NCI-H2196 treated with DMSO at 0.1 percent for 48 hours (cell line): ENCODE results near the gene PGBD5.

Experiments used
- DNase-seq: peaks from one replicate; lab custom pipeline; 2025; ENCODE audit not compliant: unreplicated experiment; lab: John Stamatoyannopoulos, UW

The PGBD5 gene

DNA sequence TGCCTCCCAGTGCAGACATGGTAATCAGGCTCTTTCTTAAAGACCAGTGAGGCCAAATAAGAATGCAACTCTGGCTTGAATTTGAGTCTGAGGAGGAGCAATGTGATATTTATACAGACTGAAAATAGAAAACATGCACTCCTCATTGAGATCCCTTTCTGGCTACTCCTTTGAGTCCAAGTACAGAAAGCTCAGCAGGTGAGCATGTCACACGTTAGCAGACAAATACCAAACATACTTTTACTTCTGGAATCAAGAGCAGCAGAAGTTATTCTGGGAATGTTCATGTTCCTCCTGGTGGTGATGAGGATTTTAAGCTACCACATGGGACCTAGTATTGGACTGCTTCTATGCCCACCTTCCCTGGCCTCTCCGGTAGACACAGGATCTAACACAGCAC lies 48.3 kb downstream of the PGBD5 start:
- DNase-seq, result no peak

DNA sequence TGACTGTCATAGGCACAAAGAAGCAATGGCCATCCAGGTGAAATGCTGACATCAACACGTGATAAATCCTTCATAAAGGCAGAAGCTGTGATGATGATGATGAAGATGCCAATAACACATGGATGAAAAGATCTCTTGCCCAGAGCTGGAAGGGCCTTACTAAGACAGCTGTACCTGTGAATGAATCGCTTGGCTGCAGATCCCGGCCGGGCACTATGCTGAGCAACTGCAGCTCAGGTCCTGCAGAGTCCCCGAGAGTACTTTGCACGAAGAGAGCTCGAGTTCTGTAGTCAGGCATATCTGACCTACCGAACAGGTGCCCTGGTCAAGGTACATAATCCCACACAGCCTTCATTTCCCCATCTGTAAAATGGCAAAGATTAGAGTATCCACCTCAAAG lies 48.8 kb downstream of the PGBD5 start:
- DNase-seq, result no peak

DNA sequence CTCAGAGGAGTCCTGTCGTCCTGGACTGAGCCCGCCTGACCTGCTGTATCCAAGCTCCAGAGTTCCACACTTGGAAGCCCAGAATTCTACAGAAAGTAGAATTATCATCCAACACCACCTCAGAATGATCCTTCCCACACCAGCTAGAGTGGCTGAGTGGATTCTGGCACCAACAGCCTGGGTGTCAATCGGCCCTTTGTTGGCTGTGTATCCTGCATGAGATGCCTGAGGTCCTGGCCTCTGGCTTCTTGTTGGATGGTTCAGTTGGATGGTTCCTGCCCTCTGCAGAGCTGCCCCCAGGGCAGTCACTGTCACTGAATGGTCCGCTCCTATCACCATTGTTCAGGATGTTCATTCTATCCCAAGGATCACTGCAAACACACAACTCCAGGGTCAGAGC lies 49.8 kb downstream of the PGBD5 start:
- no peak for DNase-seq

DNA sequence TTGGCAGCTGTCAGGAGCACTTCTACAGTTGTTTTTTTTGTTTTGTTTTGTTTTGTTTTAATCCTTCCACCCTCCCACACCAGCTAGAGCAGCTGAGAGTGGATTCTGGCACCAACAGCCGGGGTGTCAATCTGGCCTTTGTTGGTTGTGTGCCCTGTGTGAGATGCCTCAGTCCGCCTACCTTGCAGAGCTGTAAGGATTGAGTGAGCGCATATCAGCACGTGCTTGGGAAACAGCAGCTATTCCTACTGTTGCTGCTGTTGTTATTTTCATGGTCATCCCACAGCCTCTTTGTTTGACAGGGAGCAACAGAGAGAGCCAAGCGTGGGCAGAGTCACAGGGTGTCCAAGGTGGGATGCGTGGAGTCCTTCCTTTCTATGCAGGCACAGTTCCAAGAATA lies 50.4 kb downstream of the PGBD5 start:
- no peak for DNase-seq

DNA sequence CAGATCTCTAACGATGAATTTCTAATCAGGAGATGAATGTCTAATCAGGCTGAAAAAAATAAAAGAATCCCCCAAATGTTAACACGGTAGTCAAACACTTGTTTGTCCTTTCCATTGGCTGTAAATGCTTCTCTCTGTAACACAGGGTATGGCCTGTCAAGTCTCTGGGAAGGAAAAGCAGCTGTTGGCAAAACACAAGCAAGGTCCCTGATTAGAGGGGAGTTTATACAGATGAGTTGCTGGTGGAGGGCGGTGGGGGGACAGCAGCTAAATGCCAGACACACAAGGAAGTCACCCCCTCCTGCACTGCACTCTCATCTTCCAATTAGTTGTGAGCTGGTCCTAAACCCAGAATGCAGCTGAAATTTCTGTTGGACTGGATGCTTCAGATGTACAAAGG lies 51.0 kb downstream of the PGBD5 start:
- DNase-seq, result no peak

DNA sequence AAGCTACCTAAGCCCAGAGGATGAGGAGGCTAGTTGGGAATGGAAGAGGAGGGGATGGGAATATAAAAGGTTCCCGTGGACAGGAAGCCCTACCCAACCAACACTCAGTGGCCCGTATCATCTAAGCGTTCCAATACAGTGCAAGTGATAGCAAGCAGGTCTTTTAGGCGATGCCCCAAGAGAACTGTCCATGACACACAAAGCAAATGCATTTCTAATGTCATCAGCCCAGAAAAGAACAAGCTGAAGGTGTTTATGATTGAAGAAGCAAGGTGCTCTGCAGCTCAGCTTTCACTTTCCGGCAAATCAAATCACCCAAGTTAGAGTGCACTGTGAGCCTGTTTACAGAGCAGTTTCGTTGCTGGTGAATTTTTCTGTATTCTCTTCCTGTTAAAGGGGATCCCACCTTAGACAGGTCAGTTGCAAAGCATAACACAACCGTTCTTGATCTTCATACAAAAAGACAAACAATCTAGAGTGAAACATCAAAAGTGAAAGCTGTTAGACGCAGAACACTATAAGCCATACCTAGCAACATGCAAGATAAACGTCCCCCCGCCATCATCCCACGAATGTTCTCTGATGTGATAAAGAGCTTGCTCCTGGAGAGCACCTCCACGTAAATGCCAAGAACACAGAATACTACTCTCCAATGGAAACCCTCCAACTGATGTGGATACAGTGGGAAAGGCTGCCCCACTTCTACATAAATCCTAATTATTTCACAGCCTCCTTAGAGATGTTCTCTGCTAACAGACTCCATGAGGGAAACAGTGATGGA lies 54.0 kb downstream of the PGBD5 start:
- DNase-seq, result no peak

DNA sequence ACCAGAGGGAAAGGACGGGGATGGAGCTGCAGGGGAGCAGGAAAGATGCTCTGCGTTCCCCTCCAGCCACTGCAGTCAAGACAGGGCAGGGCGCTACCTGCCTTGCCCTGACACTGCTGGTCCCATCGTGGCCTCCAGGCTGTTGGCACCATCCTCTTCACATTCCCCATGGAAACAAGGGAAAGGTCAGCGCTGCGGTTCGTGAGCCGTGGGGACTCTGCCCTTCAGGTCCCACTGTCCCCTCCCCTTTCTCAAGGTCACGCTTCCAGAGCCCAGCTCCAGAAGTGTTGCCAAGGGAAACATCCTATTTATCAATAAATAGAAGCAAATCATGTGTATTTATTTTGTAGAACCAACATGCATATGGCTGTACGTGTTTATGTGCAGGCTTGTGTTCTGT lies 56.0 kb downstream of the PGBD5 start:
- no peak for DNase-seq

DNA sequence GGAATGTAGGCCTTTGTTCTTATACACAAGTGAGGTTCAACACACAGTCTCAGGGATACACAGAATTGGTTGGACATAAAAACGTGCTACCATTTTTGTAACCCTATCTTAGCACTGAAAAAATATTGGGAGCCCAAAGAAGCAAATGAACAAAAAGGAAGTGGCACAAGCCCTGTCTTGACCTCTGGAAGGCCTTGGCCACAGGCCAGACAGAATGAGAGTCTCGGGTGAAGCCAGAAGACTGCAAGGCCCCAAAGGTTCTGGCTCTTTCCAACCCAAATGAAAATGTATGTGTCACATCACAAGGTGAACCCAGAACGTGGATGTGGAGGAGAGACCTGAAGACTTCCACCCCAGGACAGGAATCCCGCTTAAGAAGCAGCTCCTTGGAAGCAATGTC lies 57.3 kb downstream of the PGBD5 start:
- no peak for DNase-seq

DNA sequence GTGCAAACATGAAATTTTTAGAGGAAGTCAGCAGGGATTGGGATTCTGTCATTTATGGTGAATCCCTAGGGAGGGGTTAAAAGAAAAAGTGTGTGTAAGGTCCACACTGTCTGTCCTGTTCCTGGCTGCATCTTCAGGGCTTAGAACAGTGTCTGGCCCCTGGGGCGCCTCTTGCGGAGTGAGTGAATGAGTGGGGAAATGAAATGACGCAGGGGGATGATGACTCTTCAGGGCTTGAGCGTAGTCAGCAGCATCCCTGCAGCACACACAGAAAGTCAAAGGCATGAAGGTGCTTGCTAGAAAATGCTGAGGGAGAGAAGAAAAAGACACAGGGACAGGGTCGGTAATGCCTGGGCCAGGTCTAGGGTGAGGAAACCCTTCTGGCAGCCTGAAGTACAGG lies 57.8 kb downstream of the PGBD5 start:
- no peak for DNase-seq

DNA sequence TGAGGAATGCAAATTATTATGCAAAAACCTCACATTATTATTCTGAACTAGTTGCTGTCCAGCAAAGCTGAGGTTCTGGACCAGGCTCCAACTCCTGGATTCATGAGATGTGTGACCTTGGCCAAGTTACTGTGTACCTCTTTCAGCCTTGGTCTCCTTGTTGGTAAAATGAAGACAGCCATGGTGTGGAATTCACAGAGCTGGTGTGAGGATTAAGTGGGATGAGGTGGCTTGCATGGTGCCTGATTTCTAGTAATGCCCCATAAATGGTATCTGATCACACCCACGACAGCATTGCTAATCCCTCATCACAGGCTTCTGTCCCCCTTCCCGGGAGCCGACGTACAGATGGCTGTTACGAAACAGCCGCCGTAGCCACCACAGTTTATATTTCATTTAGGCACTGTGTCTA lies 59.6 kb downstream of the PGBD5 start:
- no peak for DNase-seq

DNA sequence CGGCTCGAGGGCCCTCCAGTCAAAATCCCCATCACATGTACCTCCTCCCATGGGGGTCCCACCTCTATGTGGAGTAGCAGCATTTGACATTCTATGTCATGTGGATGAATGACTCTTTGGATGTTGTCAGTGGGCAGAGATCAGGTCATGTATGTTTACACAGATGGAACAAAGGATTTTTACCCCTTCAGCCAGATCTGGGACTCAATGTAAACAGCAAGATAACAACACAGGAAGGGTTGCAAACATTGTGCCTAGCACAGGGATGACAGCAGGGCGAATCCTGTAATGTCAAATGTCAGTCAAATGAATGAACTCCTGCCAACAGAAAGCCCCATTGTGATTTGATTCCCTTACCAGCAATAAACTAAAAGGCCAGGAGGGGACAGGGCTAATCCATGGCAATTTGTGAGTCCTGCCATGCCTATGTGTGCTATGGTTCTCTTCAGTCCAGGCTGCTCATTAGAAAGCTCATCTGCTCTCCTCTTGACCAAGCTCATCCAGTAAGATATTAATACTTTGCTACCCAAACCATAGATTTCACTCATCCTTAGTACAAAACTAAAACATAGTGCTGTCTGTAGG lies 60.3 kb downstream of the PGBD5 start:
- no peak for DNase-seq

DNA sequence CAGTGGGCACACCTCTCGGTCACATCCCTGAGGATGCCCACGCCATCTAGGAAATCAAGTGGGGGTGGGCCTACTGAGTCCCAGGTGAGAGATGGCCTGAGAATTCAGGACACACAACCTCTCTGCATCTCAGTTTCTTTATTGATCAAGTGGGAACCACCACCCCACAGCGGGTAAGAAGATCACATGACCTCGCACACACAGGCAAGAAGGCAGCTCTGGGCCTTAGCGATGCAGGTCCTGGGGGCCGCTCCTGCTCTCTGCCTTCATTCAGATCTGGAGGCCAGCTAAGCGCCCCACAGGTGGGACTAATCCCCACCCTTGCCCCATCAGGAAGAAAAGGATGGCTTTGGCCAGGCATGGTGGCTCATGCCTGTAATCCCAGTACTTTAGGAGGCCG lies 63.2 kb downstream of the PGBD5 start:
- no peak for DNase-seq

DNA sequence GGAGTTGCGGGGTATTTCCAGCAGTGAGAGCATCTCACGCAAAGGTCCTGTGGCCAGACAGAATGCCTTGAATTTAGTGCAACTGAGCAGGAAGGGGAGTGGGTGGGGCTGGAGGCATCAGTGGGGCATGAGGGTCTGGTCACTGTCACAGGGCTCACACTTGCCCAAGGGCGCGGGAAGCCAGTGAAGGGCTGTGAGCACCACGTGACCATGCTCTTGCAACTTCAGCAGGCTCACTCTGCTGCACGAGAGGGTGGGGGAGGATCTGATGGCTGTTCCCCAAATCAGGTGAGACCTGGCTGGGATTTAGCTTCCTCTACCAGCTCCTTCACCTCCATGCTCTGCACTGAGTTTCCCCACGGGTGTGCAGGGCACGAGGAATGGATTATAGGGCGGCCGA lies 64.2 kb downstream of the PGBD5 start:
- DNase-seq, result no peak

DNA sequence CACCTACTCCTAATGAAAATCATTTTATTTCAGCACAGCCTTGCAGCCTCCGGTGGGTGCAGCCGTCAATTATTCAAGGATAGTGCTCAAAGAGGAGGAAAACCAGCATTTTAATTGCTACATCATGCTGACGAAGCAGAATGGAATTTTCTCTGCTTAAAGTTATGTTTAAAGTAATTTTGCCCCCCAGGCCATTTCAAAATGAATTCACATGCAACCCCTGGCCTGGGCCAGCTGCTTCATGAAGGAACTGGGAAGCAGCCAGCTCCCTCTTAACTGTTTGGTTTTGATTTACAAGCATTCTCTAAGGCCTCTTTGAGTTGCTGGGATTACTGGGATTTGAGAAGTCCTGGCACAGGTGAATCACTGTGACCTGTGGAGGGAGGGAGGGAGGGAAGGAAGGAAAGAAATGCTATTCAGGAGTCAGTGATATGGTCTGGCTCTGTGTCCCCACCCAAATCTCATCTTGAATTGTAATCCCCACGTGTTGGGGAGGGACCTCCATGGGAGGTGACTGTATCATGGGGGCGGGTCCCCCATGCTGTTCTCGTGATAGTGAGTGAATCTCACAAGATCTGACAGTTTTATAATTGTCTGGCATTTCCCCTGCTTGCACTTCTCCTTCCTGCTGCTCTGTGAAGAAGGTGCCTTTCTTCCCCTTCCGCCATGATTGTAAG lies 66.0 kb downstream of the PGBD5 start:
- DNase-seq, result no peak

DNA sequence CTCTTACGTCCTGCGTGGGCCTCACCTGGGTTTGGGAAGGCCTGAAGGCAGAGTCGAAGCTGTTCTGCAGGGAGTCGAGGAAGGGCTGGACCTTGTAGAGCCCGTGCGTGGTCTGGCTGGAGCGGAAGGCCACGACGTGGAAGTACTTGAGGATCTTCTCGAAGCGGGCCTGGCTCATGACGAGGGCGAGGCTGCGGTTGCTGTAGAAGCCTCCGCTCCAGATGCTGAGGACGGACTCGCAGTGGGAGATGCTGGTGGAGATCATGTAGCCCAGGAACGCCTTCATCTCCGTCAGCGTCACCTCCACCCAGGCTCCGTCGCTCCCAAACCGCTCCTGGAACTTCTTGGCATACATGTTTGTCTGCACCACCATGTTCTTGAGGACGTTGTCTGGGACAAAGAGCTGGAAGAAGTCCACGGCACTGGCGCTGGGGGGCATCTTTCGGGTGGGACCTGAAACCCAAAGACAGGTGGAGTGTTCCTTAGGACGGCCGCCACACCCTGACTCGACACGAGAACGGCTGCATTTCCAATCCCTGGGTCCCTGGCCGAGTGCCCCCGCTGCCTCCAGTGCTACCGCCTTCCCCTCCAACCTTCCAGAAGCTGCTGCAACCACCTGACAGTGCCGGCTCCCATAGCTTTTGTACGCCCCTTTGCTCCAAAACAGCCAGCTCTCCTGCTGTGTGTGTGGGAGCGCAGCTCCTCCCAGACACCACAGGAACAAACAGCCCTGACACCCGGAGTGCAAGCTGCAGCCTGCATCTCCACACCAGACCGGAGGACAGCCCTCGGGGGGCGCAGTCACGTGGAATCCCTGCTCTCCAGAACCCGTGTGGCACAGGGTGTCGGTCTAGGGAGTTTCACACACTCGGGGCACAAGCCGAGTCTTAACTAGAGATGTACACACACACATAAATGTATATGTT lies 69.0 kb downstream of the PGBD5 start:
- DNase-seq, result no peak

DNA sequence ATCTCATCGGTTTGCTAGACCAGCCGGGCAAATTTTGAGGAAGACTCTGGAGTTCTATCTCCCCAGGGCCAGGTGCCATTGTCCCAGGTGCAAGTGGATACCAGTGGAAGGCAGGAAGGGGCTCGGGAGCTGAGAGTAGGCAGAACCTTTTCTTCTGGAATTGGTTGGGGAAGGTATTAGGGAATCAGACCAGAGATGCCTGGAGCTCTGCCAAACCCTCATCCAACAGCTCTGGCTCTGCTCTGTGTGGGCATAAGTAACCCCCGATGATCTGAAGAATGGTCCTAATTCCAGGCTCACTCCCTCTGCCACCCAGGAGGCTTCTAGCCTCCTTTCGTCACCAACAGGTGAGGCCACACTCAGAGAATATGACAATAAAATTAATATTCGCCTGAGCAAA lies 69.9 kb downstream of the PGBD5 start:
- no peak for DNase-seq

DNA sequence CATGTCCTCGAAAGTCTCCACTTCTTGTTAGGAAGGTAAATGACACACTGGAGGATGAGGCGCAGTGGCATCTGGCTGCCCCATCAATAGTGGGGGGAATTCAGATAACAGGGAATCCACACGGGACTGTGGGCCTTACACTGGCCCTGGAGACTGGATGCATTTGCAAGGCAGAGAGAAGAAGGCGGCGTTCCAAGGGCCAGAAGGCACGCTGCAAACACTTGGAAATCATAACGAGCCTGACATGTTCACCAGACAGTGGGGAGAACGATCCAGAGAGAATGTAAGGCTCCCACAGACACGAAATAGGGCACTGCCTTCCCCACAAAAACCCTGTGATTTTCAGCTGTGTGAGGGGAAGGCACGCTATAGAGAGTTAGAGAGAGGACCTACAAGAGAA lies 70.5 kb downstream of the PGBD5 start:
- no peak for DNase-seq

DNA sequence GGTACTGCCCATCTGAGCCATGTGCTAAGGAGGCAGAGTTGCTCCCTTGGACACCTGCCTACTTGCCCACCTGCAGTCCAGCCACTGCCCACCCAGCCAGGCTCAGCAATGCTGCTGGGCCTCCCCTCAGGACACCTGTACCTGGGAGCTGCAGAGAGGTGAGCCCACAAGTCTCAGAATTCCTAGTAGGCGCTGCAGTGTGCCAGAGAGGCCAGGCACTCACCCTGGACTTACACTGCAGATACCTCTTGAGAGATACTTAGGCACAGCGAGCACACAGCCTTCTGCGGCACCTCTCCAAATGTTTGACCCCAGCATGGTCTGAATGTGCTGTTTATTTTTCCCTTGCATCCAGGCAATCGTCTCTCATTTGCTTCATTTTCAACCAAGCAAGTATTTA lies 71.0 kb downstream of the PGBD5 start:
- no peak for DNase-seq

DNA sequence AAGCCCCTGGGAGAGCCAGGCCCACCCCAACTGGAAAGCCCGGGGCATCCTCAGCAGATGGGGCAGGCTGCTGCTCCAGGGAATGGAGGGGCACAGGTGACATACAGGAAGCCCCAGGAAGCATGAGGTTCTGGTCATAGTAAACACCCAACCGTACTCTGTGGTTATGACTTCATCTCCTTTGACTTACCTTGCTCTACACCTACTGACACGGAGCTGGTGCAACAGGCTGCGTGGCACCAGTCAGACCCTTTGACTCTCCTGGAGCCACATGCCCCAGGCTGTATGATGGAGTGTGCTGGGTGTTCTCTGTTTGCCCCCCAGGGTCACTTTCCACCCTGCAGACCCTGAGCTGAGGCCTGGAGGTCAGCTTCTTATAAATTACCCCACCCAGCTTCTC lies 72.1 kb downstream of the PGBD5 start:
- no peak for DNase-seq

DNA sequence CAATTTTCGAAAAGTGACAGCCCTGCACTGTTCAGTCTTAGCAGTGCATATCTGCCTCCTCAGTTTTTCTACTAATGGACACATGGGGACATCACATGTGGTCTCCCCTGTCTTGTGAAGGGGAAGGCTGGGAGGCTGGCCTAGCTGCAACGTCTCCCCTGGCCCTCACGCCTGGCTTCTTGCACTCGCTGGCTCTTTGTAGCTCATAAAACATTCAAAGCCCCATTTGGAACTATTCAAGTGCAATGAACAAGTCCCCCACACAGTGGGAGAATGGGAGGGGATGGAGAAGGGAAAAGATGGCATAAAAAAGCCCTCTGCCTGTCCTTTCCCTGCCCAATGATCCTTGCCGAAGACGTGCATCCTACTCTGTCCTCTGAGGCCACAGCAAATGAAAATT lies 73.6 kb downstream of the PGBD5 start:
- no peak for DNase-seq

DNA sequence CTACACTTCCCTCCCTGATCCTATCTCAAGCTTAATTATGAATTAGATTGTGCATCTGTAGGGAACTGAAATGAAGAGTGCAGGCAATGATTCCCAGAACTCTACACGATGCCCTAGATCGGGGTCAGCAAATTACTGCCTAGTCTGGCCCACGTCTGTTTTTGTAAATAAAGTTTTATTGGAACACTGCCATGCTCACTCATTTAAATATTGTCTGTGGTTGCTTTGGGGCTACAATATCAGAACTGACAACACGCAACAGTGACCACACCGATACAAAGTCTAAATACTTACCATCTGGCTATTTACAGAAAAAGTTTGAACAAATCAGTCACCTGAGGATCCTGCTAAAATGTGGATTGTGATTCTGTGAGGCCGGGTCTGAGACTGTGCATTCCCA lies 74.1 kb downstream of the PGBD5 start:
- no peak for DNase-seq
